Nephron progenitor cell (in vitro differentiated cells): ENCODE data around the gene COL27A1.
"Not testable (repeated sequence)": the region's sequence is repeated elsewhere in the genome, so short reads cannot be mapped to it uniquely, and the experiment has no call there.

Source experiments
- DNase-seq: peaks from one replicate; pipeline ENCODE4 v3.0.0; 2021
- H3K27ac Mint-ChIP-seq: 2 replicates; pipeline ENCODE4 v1.8.0; 2021; ENCODE audit warnings: mild to moderate bottlenecking, moderate library complexity, mixed read lengths
- H3K27me3 Mint-ChIP-seq: 2 replicates; pipeline ENCODE4 v1.8.0; 2021; ENCODE audit warnings: mild to moderate bottlenecking, low read depth, mixed read lengths; ENCODE audit not compliant: poor library complexity
- H3K36me3 Mint-ChIP-seq: 2 replicates; pipeline ENCODE4 v1.8.0; 2021; ENCODE audit warnings: low read depth, mixed read lengths
- H3K4me1 Mint-ChIP-seq: 2 replicates; pipeline ENCODE4 v1.8.0; 2021; ENCODE audit warnings: mixed read lengths
- H3K4me3 Mint-ChIP-seq: 2 replicates; pipeline ENCODE4 v1.8.0; 2021; ENCODE audit warnings: mild to moderate bottlenecking, moderate library complexity, mixed read lengths
- H3K9me3 Mint-ChIP-seq: 2 replicates; pipeline ENCODE4 v1.8.0; 2021; ENCODE audit warnings: mild to moderate bottlenecking, moderate library complexity, mixed read lengths
- TF ChIP-seq, protein P1 (sequence below): fragments of 200-600 bp; sonication (generic); IDR thresholded peaks from 2 replicates; pipeline ENCODE4 v1.5.0; 2021; ENCODE audit warnings: antibody characterized with exemption

The COL27A1 gene

DNA sequence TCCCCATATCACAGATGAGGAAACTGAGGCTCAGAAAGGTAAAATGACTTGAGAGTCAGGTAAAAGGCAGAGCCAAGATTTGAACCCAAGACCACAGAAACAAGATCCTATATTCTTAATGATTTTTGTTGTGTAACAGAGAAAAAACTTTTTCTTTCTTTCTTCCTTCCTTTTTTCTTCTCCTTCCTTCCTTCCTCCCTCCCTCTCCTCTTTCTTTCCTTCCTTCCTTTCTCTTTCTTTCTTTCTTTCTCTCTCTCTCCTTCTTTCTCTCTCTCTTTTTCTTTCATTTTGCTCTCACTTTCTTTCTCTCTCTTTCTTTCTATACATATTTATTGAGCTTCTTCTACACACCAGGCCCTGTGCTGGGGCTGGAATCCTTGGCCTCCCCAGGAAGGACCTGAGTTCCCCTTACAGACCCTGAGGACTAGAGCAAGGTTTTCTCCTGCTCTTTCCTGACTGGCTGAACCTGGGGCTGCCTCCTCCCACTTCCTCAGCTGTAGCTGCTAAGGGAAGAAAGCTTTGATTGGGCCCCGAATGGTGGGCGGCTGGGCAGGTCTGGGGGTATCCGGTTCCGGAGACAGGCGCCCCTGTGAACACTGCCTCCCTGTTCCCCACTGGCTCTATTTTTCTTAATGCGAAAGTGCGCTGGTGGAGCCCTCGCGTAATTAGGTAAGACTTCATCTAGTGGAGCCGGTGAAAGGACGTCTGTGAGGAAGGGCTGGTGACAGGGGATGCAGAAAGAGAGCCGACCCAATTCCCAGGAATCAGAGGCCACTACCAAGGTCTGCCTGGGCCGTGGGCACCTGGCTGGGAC is 28.9 kb upstream of the COL27A1 start:
- Mint-ChIP-seq H3K27ac (no peak overlapping the region), H3K36me3 (no peaks in the 10 kb centered on the region), H3K27me3 (peaks cover 23% of the 10 kb centered on the region), H3K4me3 (no peak overlapping the region), H3K4me1 (peaks cover 43% of the 10 kb centered on the region), H3K9me3 (peaks cover 16% of the 10 kb centered on the region)
- DNase-seq = no peak
- TF ChIP-seq, protein P1, sequence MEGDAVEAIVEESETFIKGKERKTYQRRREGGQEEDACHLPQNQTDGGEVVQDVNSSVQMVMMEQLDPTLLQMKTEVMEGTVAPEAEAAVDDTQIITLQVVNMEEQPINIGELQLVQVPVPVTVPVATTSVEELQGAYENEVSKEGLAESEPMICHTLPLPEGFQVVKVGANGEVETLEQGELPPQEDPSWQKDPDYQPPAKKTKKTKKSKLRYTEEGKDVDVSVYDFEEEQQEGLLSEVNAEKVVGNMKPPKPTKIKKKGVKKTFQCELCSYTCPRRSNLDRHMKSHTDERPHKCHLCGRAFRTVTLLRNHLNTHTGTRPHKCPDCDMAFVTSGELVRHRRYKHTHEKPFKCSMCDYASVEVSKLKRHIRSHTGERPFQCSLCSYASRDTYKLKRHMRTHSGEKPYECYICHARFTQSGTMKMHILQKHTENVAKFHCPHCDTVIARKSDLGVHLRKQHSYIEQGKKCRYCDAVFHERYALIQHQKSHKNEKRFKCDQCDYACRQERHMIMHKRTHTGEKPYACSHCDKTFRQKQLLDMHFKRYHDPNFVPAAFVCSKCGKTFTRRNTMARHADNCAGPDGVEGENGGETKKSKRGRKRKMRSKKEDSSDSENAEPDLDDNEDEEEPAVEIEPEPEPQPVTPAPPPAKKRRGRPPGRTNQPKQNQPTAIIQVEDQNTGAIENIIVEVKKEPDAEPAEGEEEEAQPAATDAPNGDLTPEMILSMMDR = no peak

DNA sequence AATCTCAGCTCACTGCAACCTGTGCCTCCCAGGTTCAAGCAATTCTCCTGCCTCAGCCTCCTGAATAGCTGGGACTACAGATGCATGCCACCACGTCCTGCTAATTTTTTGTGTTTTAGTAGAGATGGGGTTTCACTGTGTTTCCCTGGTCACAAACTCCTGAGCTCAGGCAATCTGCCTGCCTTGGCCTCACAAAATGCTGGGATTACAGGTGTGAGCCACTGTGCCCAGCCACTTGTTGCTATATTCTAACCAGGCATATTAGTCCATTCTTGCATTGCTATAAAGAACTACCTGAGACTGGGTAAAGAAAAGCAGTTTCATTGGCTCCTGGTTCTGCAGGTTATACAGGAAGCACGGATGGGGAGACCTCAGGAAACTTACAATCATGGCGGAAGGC is 26.6 kb upstream of the COL27A1 start:
- H3K4me3 Mint-ChIP-seq, H3K27ac Mint-ChIP-seq, DNase-seq, H3K36me3 Mint-ChIP-seq: not testable (repeated sequence)
- peaks cover 16% of the 10 kb centered on the region for H3K9me3 Mint-ChIP-seq
- H3K4me1 Mint-ChIP-seq = peaks cover 33% of the 10 kb centered on the region
- H3K27me3 Mint-ChIP-seq = peaks cover 18% of the 10 kb centered on the region

DNA sequence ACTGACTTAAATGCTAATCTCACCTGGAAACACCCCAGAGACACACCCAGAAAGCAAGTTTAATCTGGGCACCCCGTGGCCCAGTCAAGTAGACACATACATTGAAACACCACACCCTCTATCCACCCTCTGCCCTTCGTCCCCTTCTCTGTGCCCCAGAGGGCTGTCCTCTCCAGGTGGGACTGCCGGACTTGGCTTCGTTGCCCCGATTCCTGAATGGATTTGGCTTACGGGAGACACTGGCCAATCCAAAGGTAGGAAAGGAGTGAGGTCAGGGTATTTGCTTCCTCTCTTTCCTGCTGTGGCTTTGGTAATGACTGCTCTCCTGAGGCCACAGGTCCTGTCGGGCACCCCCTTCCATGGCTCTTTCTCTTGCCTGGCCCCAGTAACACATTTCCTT is 25.2 kb upstream of the COL27A1 start:
- Mint-ChIP-seq H3K27ac (no peak overlapping the region), H3K27me3 (peaks cover 21% of the 10 kb centered on the region), H3K9me3 (peaks cover 16% of the 10 kb centered on the region), H3K4me1 (peaks cover 29% of the 10 kb centered on the region), H3K36me3 (no peaks in the 10 kb centered on the region), H3K4me3 (no peak overlapping the region)
- no peak for DNase-seq
- TF ChIP-seq, protein P1 = no peak

DNA sequence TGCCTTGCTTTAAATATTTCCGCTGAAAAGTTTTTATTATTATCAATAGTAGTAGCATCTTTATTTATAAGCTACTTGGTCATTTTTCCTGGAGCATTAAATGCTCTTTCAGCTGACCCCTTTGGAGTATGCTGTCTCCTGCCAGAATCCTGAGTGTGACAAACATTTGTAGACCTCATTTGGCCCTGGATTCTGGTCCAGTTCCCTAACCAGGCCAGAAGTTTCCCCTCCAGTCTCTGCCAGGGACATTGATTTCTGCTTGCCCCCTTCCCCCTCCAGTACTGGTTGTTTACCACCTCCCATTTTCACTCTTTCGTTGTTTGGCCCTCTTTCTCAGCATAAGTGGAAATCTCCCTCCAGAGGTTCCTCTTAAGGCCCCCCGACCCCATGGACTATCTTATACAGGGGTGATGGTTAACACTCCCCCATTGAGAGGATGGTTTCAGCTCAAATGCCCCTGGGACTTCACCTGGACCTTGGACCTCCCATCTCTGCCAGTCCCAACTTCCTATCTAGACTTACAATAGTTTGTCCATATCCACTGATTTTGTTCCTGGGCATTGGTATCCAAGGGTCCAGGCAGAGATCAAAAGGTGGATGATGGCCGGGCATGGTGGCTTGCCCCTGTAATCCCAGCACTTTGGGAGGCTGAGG is 24.6 kb upstream of the COL27A1 start:
- H3K9me3 Mint-ChIP-seq = peaks cover 16% of the 10 kb centered on the region

DNA sequence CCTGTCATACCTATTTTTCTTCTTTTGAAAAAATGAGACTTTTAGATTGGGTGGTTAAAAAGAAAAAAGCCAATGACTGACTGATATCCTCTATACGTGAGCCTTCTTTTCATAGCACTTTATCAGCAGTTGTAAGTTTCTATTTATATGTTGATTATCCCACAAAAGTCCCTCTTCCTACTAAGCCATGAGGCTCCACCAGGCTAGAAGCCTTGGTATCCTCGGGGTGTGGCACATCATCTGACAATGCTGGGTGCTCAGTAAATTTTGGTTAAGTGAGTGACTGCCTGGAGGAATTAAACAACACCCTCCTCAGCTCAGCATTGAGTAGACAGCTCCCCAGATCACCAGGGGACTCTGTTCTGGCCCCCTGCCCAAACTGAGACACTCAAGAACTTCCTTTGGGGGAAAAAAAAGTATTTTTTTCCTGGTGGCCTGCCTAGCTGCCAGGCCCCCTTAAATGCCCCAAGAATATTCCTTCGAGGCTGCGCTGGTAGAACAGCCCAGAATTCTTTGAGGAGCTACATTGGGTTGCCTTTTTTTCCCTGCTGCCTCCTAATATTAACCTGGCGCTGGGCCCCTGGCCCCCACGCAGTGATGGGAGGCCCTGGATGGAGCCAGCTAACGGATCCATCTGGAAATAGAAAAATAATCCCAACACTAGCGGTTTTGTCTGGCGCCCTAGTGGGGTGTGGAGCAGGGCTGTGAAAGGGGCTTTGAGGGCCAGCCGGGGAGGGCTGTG is 23.4 kb upstream of the COL27A1 start:
- Mint-ChIP-seq H3K36me3 (no peaks in the 10 kb centered on the region), H3K9me3 (peaks cover 17% of the 10 kb centered on the region), H3K27me3 (peaks cover 20% of the 10 kb centered on the region), H3K27ac (no peak overlapping the region), H3K4me1 (peaks cover 17% of the 10 kb centered on the region), H3K4me3 (no peak overlapping the region)
- TF ChIP-seq, protein P1 = no peak
- no peak for DNase-seq

More for the DNA sequence above, 24.6 kb upstream of the COL27A1 start:
- peaks cover 21% of the 10 kb centered on the region for H3K27me3 Mint-ChIP-seq
- H3K4me1 Mint-ChIP-seq = peaks cover 26% of the 10 kb centered on the region
- no peak overlapping the region for H3K4me3 Mint-ChIP-seq
- no peak for DNase-seq
- no peaks in the 10 kb centered on the region for H3K36me3 Mint-ChIP-seq
- TF ChIP-seq, protein P1 = no peak
- H3K27ac Mint-ChIP-seq = no peak overlapping the region

DNA sequence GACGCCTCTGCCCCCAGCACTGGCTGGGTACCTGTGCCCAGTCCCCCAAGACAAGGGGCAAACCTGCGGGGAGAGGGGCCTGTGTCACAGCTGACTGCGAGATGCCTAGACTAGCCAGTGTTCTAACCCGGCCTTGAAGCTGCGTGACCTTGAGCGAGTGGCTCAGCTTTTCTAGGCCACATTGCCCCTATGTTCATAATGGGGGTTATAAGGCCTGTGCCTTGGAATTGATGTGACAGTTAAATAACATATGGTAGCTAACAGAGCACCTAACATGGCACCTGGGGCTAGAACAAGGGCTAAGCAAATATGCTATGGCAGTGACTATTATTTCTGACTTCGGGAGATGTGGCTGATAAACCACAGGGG is 22.8 kb upstream of the COL27A1 start:
- Mint-ChIP-seq H3K9me3 (peaks cover 17% of the 10 kb centered on the region), H3K27me3 (peaks cover 17% of the 10 kb centered on the region), H3K4me1 (peaks cover 18% of the 10 kb centered on the region), H3K27ac (no peak overlapping the region), H3K4me3 (no peak overlapping the region), H3K36me3 (no peaks in the 10 kb centered on the region)
- TF ChIP-seq, protein P1 = no peak
- DNase-seq = no peak
